Inflammatory macrophage (primary cell): ENCODE results near the gene MZT2A.
"Not testable (repeated sequence)": the region's sequence is repeated elsewhere in the genome, so short reads cannot be mapped to it uniquely, and the experiment has no call there.

Experiments
- DNase-seq, 2 donors: peaks; one replicate each; pipeline ENCODE4 v3.0.0-alpha.2; 2020 to 2022

The MZT2A gene

DNA sequence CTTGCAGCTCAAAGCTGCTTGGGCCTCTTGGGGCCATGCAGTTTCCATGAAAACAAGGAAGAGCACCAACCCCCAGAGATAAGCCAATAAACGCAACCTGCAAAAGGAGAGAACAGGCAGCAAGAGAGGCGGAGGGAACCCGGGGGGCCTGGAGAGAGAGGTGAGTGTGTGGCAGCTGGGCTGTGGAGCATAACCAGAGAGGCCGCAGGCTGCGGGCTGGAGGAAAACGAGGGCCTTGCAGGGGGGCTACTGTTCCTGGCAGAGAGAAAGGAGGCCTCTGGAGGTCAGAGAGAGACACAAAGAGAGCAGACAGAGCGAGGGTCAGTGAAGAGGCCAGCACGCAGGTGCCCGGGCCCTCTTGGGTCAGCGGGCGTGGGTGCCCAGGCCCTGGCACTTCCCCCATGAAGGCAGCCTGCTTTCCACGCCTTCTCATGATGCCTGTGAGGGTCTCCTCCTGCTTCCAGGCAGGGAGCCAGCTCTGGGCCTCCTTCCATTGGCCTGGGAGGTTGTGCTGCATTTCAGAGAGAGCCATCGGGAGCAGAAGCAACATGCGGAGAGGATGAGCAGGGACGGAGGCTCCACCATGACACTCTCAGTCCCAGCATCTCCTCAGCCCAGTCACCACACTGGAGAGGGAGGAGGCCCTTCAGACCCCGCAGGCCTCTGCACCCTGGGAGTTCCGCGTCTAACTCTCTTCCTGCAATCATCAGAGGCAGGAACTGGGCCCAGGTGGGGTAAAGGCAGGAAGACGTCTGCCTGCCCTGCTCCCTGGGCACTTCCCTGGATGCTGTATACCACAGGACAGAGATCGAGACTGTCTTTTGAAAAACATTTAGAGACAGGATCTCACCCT lies 1.4 kb downstream of the MZT2A start:
- not testable (repeated sequence) for DNase-seq

DNA sequence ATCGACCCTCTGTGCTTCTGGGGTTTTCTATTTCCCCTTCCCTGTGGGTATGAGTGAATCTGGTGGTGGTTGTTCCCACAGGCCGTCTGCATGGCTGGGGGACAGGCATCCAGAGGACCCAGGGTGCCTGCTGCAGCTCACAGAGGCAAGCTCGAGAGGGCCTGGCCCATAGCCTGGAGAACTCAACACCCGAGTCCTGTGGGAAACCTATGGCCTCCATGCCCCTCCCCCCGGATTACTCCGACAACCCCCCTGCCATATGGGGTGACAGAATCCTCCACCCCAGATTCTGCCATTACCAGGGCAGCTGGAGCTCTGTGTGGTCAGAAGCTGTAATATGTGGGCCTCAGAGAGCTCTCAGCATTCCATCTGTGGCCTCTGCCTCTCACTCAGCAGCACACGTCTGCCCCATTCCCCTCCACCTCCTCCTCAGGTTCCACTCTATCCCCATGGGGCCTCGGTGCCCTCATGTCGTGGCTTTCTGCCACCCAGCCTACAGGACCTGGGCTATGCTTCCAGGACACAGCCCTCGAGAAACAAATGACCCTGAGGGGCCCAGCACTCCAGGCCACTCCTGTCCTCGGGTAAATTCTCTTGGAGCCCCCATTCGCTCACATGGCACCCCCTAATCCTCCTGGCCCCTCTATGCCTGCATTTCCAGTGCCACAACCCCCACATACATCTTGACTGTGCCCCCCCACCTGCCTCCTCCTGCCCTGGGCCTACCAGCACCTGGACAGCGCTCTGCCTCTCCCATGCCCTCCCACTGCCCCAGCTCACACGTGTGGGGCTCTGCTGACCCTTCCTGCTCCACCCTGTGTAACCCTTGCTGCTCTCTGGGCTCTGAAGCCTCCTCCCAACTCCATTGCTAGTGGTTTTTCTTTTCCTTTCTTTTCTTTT lies 3.6 kb downstream of the MZT2A start:
- DNase-seq: no peak

DNA sequence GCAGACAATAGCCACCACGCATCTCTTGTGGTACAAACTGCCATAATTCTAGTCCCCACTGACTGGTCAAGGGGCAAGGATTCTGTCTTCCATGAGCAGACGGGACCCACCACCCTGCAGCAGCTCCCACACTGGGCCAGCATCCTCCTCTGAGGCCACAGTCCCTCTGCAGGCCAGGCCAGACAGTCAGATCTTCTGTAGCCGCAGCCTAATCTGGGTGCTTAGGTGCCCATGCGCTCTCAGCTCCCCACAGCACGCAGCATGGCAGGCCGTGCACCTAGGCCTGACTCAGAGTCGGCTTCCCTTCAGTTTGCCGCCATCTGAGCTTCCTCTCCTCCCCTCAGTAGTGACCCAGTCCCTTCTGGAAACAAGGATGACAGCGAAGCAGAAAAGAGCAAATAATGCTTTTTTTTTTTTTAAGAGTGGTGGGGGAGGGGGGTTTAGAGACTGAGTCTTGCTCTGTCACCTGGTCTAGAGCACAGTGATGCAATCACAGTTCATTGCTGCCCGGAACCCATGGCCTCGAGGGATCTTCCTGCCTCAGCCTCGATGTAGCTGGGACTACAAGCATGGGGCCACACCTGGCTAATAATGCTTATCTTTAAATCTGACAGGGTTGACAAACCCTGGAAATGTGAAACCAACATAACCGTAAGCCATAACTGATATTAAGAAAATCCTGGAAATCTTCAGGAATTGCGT lies 5.8 kb downstream of the MZT2A start:
- DNase-seq: not testable (repeated sequence)

DNA sequence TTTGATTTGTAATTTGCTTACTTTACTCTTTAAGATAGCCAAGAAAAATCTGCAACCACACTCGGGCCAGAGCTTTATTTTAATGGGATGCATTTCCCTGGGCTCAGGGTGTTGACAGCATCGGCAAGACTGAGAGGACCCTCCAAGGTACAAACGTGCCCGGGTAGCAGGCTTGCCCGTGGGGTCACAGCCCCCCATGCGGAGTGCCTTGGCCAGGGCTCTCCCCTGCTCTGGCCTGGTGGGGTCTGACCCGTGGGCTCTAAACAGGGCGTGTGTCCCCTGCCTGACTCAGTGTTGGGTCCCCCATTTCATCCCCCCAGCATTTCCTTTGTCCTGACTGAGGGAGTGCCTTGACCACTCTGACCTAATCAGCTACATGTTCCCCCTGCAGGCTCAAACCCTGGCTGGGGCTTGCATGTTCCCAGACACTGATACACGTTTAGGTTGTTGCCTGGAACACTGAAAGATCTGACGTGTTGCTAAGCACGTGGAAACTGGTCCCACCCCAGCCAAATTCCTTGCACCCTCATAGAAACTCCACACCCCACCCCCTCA lies 7.2 kb downstream of the MZT2A start:
- DNase-seq: not testable (repeated sequence)

DNA sequence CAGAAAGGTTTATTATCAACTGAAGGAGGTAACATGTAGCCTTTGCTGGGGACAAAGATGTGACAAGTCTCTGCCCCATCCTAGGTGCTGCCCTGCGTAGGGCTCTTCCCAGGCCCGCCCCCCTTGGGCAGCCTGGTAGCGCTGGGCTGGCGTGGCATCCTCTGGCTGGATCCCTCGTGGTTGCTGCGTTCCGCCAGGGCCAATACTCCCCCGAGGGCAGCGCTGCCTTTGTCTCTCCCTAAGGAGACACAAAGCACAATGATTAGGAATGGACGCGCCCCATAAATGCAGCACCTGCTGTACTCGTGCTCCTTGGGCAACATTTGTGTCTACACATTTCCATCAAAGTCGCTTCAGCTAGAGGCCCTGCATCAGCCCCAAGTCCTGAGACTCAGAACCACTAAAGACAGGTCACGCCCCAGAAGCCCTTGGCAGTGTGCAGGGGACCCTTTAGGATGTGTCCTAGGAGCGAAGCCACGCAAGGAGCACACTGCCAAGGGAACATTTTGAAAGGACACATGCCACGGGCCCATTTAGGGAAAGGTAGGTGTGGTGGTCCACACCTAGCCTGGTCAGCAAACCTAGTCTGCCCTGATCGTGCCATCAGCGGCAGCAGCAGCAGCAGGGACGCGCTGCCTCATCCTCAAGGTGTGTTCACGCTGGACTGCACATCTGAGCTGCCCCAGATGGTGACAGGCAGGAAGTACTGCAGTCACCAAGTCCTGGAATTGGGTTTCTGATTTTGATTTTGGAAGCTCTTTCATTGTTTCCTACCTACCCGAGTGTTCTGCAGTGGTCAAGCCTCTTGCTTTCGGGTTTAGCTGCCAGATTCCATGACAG lies 8.0 kb downstream of the MZT2A start:
- DNase-seq: not testable (repeated sequence)

DNA sequence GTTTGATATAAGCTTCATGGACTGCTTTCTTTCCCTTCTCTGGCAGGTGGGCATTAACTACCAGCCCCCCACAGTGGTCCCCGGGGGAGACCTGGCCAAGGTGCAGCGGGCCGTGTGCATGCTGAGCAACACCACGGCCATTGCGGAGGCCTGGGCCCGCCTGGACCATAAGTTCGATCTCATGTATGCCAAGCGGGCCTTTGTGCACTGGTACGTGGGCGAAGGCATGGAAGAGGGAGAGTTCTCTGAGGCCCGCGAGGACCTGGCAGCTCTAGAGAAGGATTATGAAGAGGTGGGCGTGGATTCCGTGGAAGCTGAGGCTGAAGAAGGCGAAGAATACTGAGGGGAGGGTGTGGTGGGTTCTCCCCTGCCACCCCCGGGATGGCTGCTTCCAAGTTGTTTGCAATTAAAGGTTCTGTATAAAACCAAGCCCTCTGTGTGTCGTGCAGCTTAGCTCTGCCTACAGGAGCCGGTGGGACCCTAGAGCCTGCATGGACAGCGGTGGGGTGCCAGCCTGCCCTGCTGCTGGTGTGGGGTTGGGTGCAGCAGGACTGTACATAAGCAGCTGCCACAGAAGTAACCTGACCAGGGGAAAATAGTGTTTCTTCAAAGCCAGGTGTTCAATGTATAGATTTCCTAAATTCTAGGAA lies 9.6 kb downstream of the MZT2A start:
- not testable (repeated sequence) for DNase-seq

DNA sequence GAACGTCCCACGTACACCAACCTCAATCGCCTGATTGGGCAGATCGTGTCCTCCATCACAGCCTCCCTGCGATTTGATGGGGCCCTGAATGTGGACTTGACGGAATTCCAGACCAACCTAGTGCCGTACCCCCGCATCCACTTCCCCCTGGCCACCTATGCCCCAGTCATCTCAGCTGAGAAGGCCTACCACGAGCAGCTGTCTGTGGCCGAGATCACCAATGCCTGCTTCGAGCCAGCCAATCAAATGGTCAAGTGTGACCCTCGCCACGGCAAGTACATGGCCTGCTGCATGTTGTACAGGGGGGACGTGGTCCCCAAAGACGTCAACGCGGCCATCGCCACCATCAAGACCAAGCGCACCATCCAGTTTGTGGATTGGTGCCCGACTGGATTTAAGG lies 11.8 kb downstream of the MZT2A start:
- DNase-seq: not testable (repeated sequence)

DNA sequence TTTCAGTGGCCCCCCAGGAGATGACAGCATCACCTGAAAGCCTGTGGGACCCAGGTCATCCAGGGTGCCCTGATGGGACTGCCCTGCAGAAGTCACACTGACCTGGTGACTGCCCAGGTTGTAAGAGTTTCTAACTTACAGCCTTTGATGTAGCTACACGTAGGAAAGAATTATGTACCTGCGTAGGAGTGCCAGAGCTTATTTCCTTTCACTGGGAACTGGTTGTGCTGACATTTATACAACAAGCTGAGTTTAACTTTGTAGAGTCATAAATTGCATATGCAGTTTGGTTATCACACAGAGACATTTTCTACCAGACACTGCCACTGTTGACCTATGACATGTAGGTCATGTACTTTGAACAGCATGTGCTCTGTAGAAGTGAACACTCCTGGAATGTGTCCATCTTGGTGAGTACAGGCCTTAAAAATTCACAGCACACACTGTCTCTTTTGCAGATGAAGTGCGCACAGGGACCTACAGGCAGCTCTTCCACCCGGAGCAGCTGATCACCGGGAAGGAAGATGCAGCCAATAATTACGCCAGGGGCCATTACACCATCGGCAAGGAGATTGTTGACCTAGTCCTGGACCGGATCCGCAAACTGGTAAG lies 13.2 kb downstream of the MZT2A start:
- not testable (repeated sequence) for DNase-seq

DNA sequence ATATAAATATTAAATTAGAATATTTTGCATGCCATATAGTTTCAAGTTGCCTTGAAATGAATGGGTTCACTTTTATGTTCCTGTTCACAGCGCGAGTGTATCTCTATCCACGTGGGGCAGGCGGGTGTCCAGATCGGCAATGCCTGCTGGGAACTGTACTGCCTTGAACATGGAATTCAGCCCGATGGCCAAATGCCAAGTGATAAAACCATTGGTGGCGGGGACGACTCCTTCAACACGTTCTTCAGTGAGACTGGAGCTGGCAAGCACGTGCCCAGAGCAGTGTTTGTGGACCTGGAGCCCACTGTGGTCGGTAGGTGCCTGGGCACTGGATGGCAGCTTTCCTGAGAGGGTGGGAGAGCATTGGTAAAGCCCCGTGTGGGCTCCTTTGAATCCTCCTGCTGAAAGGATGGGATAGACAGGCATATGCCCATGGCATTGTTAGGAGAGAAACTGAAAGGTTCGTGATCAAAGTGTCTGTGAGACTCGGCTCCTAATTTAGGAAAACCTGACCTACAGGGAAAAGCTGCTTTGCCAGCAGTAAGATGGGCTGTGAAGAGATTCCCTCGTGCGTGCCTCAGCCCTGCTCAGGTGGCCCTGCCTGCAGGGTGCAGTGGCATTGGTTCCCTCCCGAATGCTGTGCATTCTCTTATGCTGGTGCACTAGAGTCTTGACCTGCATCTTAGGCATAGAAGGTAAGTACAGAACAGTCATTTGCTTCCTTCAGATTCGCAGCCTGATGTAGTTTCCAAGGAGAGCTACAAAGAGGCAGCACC lies 13.9 kb downstream of the MZT2A start:
- not testable (repeated sequence) for DNase-seq

DNA sequence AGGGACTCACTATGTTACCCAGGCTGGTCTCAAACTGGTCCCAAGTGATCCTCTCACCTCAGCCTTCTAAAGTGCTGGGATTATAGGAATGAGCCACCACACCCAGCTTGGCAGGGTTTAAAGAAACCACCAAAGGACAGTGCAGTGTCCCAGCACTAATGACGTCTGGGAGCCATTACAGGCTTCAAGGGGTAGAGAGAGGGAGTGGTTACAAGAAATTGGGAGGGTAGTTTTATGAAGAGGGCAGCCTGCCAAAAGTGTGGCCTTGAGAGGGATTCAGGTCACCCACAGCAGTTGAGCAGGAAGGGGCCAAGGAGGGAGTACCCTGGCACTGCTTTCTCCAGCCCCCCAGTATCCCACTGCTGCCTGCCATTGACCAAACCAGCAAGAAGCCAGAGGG lies 15.0 kb downstream of the MZT2A start:
- not testable (repeated sequence) for DNase-seq

DNA sequence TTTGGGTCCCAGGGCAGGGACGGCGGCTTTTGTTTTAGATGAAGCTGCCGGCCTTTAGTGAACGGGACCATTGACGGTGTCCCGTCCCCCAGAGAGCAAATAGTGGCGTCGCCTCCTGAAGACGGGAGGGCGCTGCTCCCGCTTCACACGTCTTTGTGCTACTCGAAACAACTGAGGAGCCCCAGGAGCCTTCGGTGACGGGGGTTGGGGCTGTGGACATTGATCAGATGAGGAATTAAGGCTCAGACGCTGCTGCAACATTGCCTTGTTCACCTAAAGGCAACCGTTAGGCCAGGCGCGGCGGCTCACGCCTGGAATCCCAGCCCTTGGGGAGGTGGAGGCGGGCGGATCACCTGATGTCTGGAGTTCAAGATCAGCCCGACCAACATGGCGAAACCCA lies 15.8 kb downstream of the MZT2A start:
- DNase-seq: not testable (repeated sequence)

DNA sequence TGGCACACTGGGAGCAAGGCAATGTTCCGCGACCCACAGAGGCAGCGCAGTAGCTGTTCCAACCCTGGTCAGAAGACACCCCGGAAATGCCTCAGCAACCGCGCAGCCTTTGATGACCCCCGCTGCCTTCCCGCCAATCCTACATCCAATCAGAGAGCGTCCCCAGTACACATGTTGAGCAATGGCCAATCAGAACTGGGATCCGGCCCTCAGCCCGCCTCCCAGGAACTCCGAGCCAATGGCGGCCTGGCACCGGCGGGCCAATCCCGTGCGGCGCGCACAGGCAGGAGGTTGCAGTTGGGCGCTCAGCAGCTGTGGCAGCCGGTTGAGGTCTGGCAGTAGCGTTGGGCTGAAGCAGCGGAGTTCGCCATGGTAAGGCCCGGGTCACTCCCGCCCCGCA lies 16.4 kb downstream of the MZT2A start, which contains the start of gene TUBA3D:
Gene TUBA3D (plus strand): TSS at position 289 of the 400 bp plus-strand sequence. CDS start 81 bp downstream, at position 370.
- DNase-seq: no peak

DNA sequence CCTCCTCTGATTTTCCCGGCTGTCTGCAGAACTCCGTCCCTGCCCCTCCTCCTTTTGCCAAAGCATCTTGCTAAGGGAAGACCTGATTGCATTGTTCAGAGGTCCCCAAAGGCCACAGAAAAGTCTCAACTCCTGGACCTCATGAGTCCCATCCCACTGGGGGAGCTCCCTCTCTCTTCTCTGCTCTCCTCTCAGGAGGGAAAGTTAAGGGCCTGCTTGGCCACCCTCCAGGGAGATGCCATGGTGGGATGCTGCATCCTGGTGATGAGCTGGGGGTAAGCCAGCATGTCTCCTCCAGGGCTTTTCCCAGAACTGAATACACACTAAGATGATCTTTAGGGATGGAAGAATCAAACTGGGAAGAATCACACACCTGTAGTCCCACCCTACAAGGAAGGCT lies 18.9 kb downstream of the MZT2A start:
- not testable (repeated sequence) for DNase-seq

DNA sequence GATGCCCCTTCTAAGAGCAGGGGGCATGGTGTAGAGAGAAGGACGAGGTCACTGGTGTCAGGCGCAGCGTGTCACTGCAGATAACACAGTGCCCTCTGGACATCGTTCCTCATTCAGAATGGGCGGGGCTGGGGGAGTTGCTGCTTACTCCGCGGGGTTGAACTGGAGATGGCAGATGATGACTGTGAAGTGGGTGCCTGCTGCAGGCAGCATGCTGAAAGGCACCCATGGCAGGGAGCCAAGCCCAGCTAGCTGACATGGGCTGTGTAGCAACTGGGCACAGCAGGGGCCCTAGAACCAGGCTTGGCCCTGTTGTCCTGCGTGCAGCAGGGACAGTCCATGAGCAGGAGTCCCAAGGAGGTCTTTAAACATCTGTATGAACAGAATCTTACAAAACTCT lies 20.6 kb downstream of the MZT2A start:
- peak in 1 of 2 donors; percentile 10 for DNase-seq

DNA sequence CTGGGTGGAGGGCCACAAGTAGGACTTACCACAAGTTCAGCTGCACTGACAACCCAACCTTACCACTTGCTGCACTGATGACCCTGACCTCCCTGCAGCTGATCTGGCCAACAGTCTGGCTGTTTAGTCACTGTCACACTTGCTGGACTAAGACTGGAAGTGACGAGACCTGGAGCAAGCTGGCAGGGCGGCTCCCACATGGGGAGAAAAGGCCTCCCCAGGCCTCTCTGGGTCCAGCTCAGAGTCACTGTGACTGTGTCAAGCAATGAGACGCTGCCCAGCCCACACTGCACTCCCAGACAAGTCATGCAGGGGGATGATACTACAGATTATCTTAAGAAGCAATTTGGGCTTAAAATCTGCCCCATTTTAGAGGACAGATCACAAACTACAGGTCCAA lies 21.3 kb downstream of the MZT2A start:
- DNase-seq: not testable (repeated sequence)

DNA sequence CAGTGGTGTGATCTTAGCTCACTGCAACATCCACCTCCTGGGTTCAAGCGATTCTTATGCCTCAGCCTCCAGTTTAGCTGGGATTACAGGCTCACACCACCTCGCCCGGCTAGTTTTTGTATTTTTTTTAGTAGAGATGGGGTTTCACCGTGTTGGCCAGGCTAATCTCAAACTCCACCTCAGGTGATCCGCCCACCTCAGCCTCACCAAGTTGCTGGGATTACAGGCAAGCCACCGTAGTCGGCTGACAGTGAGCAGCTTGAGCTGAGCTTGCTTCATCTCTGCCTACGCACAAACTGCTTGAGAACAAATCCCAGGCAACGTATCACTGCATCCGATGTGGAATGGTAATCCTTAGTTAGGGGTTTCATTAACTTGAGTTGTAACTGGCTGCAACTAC lies 24.5 kb downstream of the MZT2A start:
- DNase-seq: not testable (repeated sequence)

DNA sequence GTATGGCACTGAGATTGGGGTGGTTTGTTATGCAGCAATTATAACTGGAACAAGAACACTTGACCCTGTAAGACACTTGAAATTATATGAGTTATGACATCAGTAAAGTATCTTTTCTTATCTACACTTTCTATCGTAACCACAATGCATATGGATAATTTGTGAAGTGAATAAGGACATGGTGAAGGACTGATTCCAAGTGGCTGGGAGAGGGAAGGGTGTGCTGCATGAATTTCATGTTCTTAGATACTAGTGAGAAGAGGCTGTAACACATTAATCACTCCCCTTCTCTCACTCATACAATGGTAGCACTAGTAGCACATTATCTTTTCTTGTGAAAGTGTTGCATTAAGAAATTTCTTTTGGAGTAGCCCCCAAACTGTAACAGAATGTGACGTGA lies 37.3 kb downstream of the MZT2A start:
- DNase-seq: not testable (repeated sequence)

DNA sequence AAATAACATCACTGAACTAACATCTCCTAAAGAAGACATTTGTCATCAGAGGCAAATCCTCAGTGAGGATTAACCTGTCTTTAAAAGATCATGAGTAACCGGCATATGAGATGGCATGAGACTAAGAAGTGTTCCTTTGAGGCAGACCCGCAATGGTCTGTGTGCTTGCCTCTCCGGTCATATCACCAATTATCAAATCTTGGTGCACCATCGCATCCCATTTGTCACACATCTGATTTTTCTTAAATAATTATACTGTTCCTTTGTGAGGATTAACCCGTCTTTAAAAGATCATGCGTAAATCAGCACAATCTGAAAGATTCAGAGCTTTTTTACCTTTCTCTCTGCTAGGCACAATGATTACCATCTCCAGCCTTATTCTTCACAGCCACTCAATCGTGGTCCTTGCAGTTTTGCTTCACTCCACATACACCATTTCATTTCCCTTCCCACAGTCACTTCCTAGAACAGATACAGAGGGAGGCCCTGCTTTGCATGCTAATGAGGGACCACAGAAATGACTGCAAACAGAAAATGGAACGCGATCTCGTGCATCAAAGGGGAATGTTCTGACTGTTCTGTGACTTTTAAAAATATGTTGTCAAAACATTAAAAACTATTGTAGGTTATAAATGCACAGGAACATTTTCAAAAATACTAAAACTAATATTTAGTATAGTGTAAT lies 40.8 kb downstream of the MZT2A start:
- not testable (repeated sequence) for DNase-seq

DNA sequence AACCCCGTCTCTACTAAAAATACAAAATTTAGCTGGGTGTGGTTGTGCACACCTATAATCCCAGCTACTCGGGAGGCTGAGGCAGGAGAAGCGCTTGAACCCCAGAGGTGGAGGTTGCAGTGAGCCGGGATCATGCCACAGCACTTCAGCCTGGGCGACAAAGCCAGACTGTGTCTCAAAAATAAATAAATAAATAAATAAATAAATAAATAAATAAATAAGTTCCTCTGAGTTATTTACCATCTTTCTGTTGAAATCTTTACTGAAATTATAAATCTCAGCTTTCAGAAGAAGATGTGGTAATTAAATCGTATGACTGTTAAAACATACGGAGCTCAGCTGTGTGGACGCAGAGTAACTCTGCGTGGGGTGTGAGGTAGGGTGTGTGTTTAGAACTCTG lies 44.2 kb downstream of the MZT2A start:
- not testable (repeated sequence) for DNase-seq
